ENCODE results near the gene CDC42BPA.

GRCh38 chr1:226995365-226996332, 322.6 kb downstream of the CDC42BPA start:
- no peak for TF ChIP-seq TP53 (CRISPR knock-in tag; IDR thresholded peaks at IDR 0.05)
- TF ChIP-seq CTCF (IDR thresholded peaks at IDR 0.05): no peak
- no peak for TF ChIP-seq PRRX2 (CRISPR knock-in tag; IDR thresholded peaks at IDR 0.05)
- no peak for TF ChIP-seq FOXP4 (CRISPR knock-in tag; IDR thresholded peaks at IDR 0.05)
- TF ChIP-seq ZNF281 (CRISPR knock-in tag; IDR thresholded peaks at IDR 0.05): no peak
- no peak for TF ChIP-seq USF2 (CRISPR knock-in tag; IDR thresholded peaks at IDR 0.05)
